ENCODE data around the gene NPTX1.
"Not testable (repeated sequence)": the region's sequence is repeated elsewhere in the genome, so short reads cannot be mapped to it uniquely, and the experiment has no call there.

Gene NPTX1

DNA sequence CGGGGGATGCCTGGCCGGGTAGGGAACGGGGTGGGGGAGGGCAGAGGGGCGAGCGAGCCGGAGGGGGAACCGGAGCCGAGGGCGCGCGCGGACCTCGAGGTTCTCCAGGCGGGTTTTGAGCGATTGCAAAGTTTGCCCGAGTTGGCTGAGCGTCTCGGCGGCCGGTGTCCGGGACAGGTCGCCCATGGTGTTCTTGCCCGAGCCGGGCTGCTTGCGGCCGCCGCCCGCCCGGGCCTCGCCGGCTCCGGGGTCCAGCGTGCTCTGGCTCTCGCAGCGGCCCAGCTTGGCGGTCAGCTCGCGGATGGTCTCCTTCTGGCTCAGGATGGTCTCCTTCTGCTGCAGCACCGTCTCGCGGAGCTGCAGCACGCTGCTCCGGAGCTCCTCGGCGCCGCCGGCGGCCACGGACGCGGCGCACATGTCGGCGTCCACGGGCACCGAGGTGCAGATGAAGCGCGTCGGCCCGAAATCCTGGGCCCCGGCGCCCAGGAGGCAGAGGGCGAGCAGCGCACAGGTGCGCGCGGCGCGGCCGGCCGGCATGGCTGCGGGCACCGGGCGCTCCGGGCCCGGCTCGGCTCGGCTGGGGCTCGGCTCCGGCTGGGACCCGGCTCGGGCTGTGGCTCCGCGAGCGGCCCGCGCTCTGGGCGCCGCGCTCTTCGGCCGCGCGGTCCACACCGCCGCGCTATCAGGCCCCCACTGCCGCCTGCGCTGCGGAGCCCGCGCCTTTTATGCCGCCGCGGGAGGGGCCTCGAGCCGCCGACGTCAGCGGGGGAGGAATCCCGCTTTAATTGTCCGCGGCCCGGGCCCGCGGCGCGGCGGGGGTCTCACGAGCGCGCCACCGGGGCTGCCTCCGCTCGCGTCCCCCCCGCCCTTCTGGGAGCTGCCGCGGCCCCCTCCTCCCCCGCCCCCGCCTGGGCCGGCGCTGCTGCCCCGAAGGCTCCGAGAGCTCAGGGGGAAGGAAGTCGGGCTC lies at the start of gene NPTX1:
TSS of gene NPTX1 (minus strand) at position 698 of the 967 bp plus-strand sequence. CDS start at position 537, 161 bp downstream.
- no peak for DNase-seq (ENCODE audit: low read depth)

DNA sequence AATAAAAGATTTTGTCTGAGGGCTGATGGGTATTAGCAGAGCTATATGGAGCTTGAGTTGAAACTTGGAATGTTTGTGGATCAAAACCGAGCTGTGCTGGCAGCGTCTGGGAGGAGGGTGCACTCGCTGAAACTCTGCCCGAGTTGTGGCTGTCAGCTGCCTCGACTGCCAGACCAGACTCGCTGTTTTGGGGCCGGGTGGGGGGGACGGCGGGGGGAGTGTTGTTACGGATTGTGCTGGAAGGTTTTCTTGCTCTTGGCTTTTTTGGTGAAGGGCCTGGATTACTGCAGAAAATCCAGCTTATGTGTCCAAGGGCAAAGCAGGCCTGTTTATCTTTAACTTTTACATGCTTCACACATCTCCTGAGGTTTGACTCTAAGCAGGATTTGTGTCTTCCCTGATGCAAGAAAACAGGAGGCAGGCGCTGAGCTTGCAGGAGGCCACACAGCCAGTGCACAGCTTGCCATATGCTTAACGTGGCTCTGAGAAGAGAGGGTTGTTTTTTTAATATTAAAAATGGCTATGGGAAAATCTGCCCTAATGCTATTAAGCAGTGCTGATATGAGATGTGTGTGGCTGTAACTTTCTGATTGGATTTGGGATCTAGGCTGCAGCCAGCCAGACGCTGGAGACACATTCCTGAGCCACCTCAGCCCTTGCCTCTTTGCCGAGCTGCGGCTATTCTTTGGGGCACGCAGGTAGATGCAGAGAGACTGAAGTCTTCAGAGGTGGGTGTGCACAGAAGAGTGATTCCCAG lies 47.7 kb upstream of the NPTX1 start:
- DNase-seq (ENCODE audit: low read depth) = no peak

DNA sequence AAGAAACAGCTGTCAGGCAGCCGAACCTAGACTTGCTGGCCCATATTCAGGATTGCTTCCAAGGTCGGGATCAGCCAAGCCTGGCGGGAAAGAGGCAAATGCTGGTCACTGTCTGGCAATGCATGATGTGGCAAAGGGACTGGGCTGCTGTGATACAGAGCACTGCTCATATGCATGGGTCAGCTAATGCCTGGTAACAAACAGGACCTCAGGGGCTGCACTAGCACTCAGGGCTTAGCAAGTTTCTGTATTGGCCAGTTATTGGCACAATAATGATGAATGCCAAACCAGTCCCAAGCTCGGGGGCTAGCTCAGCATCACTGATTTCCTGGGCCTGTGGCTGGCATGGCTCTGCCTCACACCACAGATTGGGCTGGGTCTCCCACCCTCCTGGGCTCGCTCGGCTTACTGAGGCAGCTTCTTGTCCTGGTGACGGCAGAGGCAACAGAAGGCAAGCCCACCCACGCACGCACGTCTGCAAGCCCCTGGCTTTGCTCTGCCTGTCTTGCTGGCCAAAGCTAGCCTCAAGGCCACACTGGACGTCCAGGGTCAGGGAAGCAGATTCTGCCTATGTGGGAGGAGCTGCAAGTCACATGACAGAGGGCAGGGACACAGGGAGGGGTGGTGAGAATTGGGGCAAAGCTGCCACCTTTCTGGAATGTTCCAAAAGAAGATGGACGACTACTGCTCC lies 46.8 kb upstream of the NPTX1 start:
- no peak for DNase-seq (ENCODE audit: low read depth)

DNA sequence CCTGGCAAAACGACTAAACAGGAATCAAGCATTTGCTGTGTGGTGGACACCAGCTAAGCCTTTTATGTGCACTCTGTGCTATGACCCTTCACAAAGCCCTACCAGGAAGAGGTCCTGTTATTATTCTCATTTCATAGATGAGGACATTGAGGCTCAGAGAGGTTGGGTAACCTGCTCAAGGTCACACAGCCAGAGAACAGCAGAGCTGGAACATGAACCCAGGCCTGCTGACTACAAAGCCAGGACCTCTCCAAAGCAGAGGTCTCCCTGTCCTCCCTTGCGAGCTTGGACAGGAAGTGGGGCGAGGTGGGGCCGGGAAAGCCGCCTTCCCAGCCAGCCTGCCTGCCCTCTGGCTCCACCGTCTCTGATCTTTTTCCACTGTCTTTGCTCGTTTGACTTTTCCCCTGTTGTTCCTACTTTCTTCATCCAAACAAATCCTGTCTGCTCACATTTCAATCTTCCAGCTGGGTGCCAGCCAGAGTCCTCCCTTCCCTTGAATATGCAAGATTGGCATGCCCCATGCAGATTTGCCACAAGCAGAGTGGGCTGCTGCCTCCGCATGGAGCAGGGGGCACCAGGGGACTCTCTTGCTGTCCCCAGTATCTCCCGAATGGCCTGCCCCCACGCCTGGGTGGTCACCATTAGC lies 44.5 kb upstream of the NPTX1 start:
- DNase-seq (ENCODE audit: low read depth) = no peak

DNA sequence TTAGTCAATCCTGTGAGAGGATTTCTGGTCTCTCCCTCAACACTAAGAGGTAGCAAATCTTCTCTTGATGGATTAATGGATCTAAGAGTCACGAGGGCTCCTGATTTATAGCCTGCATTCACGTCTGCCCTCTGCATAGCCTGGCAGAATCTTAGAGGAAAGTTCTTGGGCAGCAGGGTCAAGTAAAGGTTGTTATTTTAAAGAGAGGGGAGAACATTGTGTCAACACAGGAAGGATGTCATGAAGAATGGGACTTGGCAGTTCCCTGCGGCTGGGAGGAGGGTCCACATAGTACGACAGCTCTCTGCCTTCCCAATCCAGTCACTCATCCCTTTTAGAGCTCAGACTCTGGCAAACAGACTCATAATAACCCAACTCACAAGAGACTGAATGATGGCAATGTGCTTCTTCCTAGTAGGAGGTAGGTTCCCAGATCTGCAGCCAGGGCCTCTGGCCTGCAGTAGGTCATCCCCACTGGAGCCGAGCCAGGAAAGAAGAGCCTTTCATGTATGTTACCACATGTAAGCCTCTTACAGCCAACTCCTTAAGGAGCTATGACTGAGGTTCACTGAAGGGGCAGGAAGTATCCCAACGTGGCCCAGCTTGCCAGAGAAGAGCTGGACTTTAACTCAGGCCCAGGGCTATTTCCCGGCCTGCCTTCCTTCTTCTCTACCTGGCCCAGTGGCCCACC lies 42.8 kb upstream of the NPTX1 start:
- DNase-seq (ENCODE audit: low read depth) = no peak

DNA sequence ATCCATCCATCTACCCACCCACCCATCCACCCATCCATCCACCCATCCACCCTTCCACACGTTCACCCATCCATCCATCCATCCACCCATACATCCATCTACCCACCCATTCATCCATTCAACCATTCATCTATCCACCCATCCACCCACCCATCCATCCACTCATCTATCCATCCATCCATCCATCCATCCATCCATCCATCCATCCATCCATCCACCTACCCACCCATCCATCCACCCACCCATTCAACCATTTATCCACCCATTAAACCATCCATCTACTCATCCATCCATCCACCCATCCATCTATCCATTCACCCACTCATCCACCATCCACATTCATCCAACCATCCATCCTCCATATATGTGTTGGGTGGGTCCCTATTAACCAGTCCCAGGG lies 42.0 kb upstream of the NPTX1 start:
- no peak for DNase-seq (ENCODE audit: low read depth)

DNA sequence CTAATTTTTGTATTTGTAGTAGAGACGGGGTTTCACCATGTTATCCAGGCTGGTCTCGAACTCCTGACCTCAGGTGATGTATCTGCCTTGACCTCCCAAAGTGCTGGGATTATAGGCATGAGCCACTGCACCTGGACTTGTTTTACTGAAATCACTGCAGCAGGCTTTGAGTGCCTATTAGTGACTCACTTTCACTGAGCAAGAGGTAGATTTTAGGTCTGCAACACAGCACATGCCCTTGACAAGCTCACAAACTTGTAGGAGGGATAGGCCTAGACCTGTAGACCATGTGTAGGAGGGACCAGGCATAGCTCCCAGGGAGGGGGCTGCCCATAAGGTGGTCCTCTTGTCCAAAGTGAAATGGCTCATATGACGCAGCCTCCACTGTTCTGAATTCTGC lies 41.2 kb upstream of the NPTX1 start:
- DNase-seq (ENCODE audit: low read depth) = no peak

- no peak for DNase-seq (ENCODE audit: low read depth)
Observed at GRCh38 chr17:80516171-80516932, 39.9 kb upstream of the NPTX1 start.

- DNase-seq (ENCODE audit: low read depth) = no peak
Observed at GRCh38 chr17:80513892-80514291, 37.5 kb upstream of the NPTX1 start.

- no peak for DNase-seq (ENCODE audit: low read depth)
Observed at GRCh38 chr17:80513201-80513600, 36.8 kb upstream of the NPTX1 start.

DNA sequence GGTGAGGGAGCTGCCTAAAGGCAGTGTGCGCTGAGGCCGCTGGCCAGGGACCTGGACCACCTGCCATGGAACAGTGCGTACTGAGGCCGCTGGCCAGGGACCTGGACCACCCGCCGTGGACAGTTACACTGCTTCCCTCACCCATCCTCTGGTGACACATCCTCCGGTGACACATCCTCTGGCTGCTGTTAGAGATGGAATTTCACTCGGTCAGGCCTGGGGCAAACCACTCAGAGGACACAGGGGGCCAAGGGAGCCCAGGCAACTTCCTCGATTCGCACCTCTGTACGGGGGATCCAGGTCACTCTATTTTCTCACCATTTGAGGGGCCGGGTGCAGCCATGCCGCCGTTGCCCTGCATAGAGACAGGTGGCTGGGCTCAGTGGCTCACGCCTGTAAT lies 35.8 kb upstream of the NPTX1 start:
- no peak for DNase-seq (ENCODE audit: low read depth)

- DNase-seq (ENCODE audit: low read depth) = no peak
Observed at GRCh38 chr17:80511222-80512180, 35.1 kb upstream of the NPTX1 start.

GRCh38 chr17:80510772-80511171 lies 34.4 kb upstream of the NPTX1 start:
- no peak for DNase-seq (ENCODE audit: low read depth)

- no peak for DNase-seq (ENCODE audit: low read depth)
Observed at GRCh38 chr17:80510132-80510531, 33.7 kb upstream of the NPTX1 start.

DNA sequence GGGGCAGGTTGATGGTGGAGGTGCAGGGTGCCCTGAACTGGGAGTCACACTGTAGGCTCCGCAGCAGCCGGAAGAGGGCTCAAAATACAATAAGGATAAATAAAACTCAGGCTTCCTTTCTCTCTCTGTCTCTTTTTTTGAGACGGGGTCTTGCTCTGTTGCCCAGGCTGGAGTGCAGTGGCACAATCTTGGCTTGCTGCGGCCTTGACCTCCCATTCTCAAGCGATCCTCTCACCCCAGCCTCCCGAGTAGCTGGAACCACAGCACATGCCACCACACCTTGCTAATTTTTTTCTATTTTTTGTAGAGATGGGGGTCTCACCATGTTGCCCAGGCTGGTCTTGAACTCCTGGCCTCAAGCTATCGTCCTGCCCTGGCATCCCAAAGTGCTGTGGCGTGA lies 32.9 kb upstream of the NPTX1 start:
- DNase-seq (ENCODE audit: low read depth) = no peak

- DNase-seq (ENCODE audit: low read depth) = no peak
Observed at GRCh38 chr17:80507965-80508364, 31.6 kb upstream of the NPTX1 start.

- not testable (repeated sequence) for DNase-seq (ENCODE audit: low read depth)
Observed at GRCh38 chr17:80507177-80507576, 30.8 kb upstream of the NPTX1 start.

DNA sequence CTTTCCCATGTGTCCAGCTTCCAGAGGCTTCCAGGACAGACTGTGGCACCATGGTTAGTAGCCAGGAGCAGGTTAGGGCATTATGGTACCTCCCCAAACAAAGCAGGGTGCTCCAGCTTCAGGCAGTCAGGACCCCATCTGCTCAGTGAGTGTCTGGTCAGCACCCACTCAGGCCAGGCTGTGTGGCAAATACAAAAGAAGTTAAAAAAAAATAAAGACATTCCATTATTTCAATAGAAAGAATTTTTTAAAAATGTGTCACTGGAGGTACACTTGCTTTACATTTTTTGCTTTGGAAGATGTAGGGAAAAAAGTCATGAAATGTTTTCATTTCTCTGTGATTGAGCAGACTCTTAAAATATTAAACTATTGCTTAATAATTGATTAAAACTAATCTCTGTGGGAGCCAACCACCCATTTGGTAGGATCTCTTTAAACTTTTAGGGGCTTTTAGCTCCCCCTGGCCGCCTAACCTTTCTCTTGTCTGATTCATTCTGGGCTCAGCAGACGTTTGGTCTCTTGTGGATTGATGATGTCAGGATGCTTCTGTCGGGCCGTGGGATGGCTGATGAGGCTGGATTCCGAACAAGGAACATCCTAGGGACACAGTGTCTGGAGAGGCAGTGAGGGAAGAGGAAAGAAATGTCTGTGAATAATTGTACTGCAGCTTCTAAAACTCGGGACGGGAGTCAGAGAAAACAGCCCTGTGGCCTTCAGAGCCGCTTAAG lies 28.4 kb upstream of the NPTX1 start:
- no peak for DNase-seq (ENCODE audit: low read depth)

GRCh38 chr17:80503921-80504320 lies 27.5 kb upstream of the NPTX1 start:
- DNase-seq (ENCODE audit: low read depth) = no peak

Data from activated T-cell treated with anti-CD3 and anti-CD28 coated beads for 1 hour (primary cell).